HG02759 (cell line): ENCODE data around the gene SERPINI2.

ENCODE experiments used
- ATAC-seq: cut with Tn5 transposase; IDR thresholded peaks from one replicate; pipeline ENCODE4 v1.9.1; 2021; ENCODE audit warnings: mild to moderate bottlenecking, moderate library complexity; ENCODE audit not compliant: unreplicated experiment

The SERPINI2 gene, protein sequence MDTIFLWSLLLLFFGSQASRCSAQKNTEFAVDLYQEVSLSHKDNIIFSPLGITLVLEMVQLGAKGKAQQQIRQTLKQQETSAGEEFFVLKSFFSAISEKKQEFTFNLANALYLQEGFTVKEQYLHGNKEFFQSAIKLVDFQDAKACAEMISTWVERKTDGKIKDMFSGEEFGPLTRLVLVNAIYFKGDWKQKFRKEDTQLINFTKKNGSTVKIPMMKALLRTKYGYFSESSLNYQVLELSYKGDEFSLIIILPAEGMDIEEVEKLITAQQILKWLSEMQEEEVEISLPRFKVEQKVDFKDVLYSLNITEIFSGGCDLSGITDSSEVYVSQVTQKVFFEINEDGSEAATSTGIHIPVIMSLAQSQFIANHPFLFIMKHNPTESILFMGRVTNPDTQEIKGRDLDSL

DNA sequence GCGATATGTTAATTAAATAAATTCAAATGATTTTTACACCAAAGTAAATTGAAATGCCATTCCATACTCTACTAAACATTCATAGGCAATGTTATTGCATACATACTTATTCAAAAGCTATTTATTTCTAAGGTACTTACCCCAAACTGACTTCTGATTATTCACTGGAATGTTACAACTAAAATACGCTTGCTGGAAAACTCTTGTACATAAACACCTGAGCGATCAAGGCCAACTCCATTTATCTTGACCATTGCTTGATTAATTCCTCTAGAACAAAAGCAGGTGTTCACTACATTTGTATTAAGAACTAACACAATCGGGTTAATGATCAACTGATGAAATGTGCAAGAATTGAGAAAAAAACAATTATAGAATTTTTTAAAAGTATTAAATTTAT, at the start of gene SERPINI2:
Gene SERPINI2, minus strand, starts transcription at position 180 of the 400 bp plus-strand sequence. CDS start 2,208 bp downstream, outside the sequence.
- no peak for ATAC-seq

DNA sequence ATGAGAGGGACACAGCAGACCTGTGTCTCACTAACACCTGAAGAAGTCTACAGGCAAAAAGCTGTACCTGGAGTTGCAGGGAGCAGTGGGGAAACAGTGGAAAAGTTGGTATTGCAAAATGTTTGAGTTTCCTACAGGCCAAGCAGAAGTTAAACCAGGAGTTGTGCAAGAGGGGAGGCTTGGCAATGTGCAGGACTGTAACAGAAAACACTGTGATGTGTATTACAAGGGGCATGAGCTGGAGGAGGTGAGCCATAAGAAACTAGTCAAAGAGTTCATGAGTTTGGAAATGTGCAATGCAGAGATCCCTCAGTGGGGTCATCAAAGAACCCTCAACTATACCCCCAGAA, 47.1 kb upstream of the SERPINI2 start:
- no peak for ATAC-seq

- no peak for ATAC-seq
Observed at GRCh38 chr3:167520266-167521005, 46.6 kb upstream of the SERPINI2 start.

GRCh38 chr3:167507954-167508353, 34.1 kb upstream of the SERPINI2 start:
- ATAC-seq, result no peak

DNA sequence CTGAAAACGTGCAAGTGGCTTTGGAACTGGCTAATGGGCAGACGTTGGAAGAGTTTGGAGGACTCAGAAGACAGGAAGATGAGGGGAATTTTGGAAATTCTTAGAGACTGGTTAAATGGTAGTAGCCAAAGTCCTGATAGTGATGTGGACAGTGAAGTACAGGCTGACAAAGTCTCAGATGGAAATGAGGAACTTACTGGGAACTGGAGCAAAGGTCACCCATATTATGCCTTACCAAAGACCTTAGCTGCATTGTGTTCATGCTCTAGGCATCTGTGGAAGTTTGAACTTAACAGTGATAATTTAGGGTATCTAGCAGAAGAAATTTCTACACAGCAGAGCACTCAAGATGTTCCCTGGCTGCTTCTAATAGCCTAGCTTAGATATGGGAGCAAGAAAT, 28.6 kb upstream of the SERPINI2 start:
- ATAC-seq, result no peak

DNA sequence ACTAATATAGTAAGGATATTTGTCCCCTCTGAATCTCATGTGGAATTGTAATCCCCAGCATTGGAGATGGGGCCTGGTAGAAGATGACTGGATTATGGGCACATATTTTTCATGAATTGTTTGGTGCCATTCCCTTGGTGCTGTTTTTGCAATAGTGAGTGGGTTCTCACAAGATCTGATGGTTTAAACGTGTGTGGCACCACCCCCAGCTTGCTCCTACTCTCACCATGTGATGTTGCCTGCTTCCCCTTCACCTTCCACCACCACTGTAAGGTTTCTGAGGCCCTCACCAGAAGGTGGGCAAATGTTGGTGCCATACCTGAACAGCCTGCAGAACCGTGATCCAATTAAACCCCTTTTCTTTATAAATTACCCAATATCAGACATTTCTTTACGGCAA, 28.1 kb upstream of the SERPINI2 start:
- no peak for ATAC-seq

- no peak for ATAC-seq
Observed at GRCh38 chr3:167497903-167498302, 24.1 kb upstream of the SERPINI2 start.

- ATAC-seq, result peak; percentile 47
Observed at GRCh38 chr3:167493244-167493643, 19.4 kb upstream of the SERPINI2 start.

- no peak for ATAC-seq
Observed at GRCh38 chr3:167491621-167492020, 17.8 kb upstream of the SERPINI2 start.

DNA sequence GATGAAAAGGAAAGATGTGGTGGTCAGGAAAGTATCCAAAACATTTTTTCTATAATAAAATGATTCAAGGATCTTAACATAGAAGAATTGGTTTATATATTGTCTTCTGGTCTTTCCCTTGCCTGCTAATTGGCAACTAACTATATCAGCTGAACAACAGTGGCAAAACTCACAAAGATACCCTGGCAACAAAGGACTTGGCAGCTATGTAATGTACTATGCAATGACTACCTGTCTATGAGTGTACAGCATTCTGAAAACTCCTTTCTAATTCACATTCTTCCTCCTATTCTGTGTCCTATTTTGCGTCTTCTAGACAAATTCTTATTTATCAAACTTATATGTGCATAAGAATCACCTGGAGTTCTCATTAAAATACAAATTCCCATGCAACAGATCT, 15.7 kb upstream of the SERPINI2 start:
- ATAC-seq, result no peak

- ATAC-seq, result no peak
Observed at GRCh38 chr3:167487556-167487955, 13.7 kb upstream of the SERPINI2 start.

- ATAC-seq, result no peak
Observed at GRCh38 chr3:167484551-167484950, 10.7 kb upstream of the SERPINI2 start.

GRCh38 chr3:167483708-167484475, 10.1 kb upstream of the SERPINI2 start:
- no peak for ATAC-seq

GRCh38 chr3:167481164-167481563, 7.3 kb upstream of the SERPINI2 start:
- no peak for ATAC-seq

DNA sequence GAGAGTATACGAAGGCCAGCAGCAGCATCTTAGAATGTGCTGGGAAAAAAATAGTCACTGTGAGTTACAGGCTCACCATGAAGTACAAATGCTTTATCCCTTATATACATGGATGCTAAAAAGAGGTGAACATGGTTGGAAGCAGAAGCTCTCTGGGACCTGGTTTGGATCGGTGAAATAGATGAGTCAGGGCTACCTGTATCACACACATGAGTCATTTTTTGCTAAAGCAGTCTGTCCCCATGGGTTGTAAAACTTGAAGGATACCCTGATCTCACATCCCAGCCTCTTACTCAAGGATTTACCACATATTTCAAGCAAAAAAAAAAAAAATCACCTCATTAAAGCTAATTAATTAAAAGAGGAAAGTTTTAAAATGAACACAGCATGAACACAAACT, 6.9 kb upstream of the SERPINI2 start:
- no peak for ATAC-seq

DNA sequence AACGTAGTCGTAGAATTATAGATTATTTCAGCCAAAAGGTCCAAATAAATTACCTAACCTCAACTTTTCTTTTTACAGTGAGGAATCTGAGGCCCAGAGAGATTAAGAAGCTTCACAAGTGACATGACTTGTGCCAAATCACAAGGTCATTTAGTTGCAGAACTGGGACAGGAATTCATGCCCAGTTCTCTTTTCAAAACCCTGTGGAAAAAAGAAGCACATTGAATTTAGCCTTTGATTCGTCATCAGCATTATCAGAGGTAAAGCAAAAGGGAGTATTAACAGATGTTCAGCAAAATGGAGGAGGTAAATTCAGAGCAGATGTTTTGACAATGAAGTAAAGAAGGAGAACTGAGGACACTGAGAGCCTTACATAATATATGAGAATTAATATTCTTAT, 4.5 kb downstream of the SERPINI2 start:
- ATAC-seq, result no peak

DNA sequence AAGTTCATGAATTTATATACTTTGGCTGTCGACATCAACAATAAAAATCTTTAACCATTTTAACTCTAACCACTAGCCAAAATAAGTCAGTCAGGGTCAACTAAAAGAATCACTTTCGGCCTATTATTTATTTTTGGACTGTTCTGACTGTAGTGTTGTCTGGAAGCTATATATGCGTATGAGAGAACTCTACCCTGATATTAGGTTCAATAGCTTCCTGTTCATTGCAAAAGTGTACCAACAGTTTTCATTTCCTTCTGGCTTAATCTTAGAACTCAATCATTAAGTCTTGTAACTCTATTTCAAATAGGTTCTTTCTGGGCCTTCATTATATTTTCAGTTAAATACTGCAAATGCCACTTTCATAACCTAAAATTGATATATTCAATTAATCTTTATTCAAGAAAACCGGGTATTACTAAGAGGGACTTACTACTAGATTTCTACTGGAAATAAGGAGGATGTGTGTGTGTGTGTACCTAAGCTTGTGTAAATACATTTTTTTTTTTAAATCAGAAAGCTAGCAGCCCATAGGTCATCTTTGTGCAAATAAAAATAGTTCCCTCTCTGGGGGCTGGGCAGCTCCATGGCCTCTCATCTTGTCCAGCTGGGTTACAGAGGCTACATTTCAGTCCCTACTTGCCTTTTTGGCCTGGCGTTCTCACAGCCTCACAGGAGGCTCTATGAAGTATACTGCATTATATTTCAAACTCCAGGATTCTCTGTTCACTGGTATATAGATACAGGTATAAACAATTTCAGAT, 5.8 kb downstream of the SERPINI2 start:
- no peak for ATAC-seq

DNA sequence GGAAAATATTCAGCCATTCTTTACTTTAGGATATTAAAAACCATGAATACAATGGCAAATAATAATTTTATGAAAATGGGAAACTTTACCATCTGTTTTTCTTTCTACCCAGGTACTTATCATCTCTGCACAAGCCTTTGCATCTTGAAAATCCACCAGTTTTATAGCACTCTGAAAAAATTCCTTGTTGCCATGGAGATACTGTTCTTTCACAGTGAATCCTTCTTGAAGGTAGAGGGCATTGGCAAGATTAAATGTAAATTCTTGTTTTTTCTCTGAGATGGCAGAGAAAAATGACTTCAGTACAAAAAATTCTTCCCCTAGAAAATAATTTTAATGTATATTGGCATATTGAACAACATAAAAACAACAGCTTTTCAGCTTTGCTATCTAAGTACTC, 6.9 kb downstream of the SERPINI2 start:
- ATAC-seq, result no peak

- no peak for ATAC-seq
Observed at GRCh38 chr3:167456157-167456799, 17.6 kb downstream of the SERPINI2 start.

DNA sequence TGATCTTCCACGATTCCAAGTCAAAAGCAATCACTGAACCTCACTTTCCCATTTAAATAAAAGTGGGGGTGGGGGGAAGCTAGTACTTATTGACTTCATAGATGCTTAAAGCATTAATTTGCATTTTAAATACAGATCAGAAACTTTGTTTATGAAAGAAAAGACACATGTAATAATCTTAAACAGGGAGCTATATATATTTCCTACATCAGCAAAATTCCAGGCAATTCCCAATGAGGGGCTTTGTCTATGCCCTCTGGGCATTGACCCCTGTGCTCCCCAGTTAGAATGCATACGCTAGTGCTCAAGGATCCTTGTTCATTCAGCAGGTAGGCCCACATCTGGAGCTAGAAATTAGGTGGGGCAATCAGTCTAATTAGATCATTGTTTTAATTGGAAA, 20.0 kb downstream of the SERPINI2 start:
- no peak for ATAC-seq
